KMS-11 (cell line): ENCODE results near the gene ANGPTL2.

Experiments used
- H2AFZ ChIP-seq: fragments of 200-600 bp; sonication (generic); 2 replicates; pipeline ENCODE4 v1.6.1; 2016; ENCODE audit warnings: antibody characterized with exemption, mixed run types, low read depth
- H3K27ac ChIP-seq: fragments of 200-600 bp; sonication (generic); 2 replicates; pipeline ENCODE4 v1.6.1; 2016; ENCODE audit warnings: mild to moderate bottlenecking, mixed run types
- H3K27me3 ChIP-seq: fragments of 200-600 bp; sonication (generic); 2 replicates; pipeline ENCODE4 v1.6.1; 2017; ENCODE audit warnings: mild to moderate bottlenecking, low read depth, mixed run types, moderate library complexity; ENCODE audit not compliant: insufficient read depth
- H3K36me3 ChIP-seq: fragments of 200-600 bp; sonication (generic); 2 replicates; pipeline ENCODE4 v1.6.1; 2017; ENCODE audit warnings: mild to moderate bottlenecking, mixed run types; ENCODE audit not compliant: insufficient read depth
- H3K4me1 ChIP-seq: fragments of 200-600 bp; sonication (generic); 2 replicates; pipeline ENCODE4 v1.6.1; 2016; ENCODE audit warnings: mild to moderate bottlenecking, low read depth, mixed run types; ENCODE audit not compliant: poor library complexity, severe bottlenecking
- H3K4me2 ChIP-seq: fragments of 200-600 bp; sonication (generic); 2 replicates; pipeline ENCODE4 v1.7.0; 2016; ENCODE audit warnings: mild to moderate bottlenecking, mixed run types
- H3K4me3 ChIP-seq: fragments of 200-600 bp; sonication (generic); IDR thresholded peaks from 2 replicates; pipeline ENCODE4 v1.6.1; 2017; ENCODE audit warnings: low read depth, low read length, mixed read lengths; ENCODE audit not compliant: insufficient read depth
- H3K79me2 ChIP-seq: fragments of 200-600 bp; sonication (generic); 2 replicates; pipeline ENCODE4 v1.6.1; 2016; ENCODE audit warnings: low read depth, mixed run types; ENCODE audit not compliant: insufficient read depth
- H3K9ac ChIP-seq: fragments of 200-600 bp; sonication (generic); 2 replicates; pipeline ENCODE4 v1.6.1; 2016; ENCODE audit warnings: mild to moderate bottlenecking, mixed run types
- H4K20me1 ChIP-seq: fragments of 200-600 bp; sonication (generic); 2 replicates; pipeline ENCODE4 v1.6.1; 2016; ENCODE audit warnings: mild to moderate bottlenecking, mixed run types; ENCODE audit not compliant: insufficient read depth
- TF ChIP-seq, protein P1 (sequence below): fragments of 200-600 bp; sonication (generic); conservative IDR thresholded peaks from 2 replicates; pipeline ENCODE4 v1.6.1; 2017; ENCODE audit warnings: low read depth, mild to moderate bottlenecking, antibody characterized with exemption, low read length, moderate library complexity, mixed read lengths

Gene ANGPTL2

DNA sequence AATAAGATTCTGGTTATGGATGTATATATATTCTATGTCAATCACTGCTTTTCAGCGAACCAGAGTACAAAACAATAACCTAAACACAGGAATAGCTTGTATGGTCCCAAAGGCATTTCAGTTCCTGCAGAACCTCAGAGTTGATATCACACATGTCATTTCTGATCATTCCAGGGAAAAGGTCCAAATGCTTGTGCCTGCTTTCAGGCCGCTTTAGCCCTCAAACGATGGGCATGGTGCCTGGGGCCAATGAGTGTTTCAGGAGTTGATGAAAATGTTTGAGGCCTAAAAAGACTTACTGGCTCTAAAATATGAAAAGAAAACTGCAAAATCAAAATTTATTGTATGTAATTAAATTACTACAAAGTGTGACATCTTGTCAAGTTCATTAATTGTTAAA is 22.8 kb downstream of the ANGPTL2 start:
- H4K20me1 ChIP-seq: no peaks in the 10 kb centered on the region
- no peaks in the 10 kb centered on the region for H3K27me3 ChIP-seq
- H3K4me1 ChIP-seq: no peaks in the 10 kb centered on the region
- H3K27ac ChIP-seq: no peak overlapping the region
- TF ChIP-seq, protein P1, sequence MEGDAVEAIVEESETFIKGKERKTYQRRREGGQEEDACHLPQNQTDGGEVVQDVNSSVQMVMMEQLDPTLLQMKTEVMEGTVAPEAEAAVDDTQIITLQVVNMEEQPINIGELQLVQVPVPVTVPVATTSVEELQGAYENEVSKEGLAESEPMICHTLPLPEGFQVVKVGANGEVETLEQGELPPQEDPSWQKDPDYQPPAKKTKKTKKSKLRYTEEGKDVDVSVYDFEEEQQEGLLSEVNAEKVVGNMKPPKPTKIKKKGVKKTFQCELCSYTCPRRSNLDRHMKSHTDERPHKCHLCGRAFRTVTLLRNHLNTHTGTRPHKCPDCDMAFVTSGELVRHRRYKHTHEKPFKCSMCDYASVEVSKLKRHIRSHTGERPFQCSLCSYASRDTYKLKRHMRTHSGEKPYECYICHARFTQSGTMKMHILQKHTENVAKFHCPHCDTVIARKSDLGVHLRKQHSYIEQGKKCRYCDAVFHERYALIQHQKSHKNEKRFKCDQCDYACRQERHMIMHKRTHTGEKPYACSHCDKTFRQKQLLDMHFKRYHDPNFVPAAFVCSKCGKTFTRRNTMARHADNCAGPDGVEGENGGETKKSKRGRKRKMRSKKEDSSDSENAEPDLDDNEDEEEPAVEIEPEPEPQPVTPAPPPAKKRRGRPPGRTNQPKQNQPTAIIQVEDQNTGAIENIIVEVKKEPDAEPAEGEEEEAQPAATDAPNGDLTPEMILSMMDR: no peak
- no peaks in the 10 kb centered on the region for H3K36me3 ChIP-seq
- H3K4me3 ChIP-seq: no peak overlapping the region
- no peak overlapping the region for H3K9ac ChIP-seq
- H3K79me2 ChIP-seq: no peaks in the 10 kb centered on the region
- no peak overlapping the region for H3K4me2 ChIP-seq
- H2AFZ ChIP-seq: no peak overlapping the region

DNA sequence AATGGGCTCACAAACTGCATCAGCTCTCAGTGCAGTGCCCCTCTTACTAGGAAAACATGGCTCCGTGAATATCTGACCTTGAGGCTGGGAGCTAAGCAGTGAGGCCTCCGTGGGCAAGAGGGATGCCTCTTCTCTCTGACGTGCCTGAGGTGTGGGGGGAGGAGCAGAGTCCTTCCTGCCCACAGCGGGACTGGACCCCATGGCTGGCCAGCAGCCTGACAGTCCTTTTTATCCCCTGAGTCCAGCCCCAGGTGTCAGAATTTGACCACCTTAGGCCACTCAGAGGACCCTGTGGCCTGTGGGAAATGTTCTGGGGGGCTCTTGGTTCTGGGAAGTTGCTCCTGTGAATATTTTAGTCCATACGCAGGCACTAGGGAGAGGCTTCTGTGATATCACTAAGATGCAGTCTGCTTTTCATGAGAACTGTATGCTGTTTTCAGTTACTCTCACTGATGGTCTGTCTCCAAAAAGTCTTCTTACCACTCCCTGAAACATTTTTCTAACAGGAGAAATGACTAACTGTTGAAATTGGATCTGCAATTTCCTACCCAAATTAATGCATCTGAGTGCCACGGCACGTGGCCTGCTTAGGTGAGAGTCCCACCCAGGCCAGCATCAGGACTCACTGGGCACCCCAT is 23.4 kb downstream of the ANGPTL2 start:
- Histone ChIP-seq H3K4me3 (no peak overlapping the region), H2AFZ (no peak overlapping the region), H3K27ac (no peak overlapping the region), H3K79me2 (no peaks in the 10 kb centered on the region), H3K27me3 (no peaks in the 10 kb centered on the region), H3K36me3 (no peaks in the 10 kb centered on the region), H3K4me1 (no peaks in the 10 kb centered on the region), H4K20me1 (no peaks in the 10 kb centered on the region), H3K4me2 (no peak overlapping the region), H3K9ac (no peak overlapping the region)
- TF ChIP-seq, protein P1: no peak

DNA sequence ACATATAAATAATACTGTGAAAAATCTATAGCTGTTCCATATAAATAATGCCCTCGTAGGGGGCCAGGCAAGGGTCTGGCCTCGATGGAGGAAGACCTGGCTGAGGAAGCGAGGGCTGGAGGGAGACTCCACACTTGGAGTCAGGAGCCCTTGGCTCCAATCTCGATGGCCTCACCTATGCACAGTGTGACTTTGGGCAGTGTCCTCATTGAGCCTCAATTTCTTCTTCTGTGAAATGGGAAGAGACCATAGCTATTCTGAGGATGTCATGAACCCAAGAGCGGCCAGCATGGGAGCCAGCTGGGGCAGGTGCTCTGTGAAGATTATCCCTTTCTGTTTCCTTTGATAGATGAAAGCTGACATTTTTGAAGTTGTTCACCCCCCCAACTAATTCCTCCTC is 24.8 kb downstream of the ANGPTL2 start:
- Histone ChIP-seq H3K36me3 (no peaks in the 10 kb centered on the region), H3K27me3 (no peaks in the 10 kb centered on the region), H3K4me1 (no peaks in the 10 kb centered on the region), H3K4me2 (no peak overlapping the region), H3K79me2 (no peaks in the 10 kb centered on the region), H4K20me1 (no peaks in the 10 kb centered on the region), H3K4me3 (no peak overlapping the region), H2AFZ (no peak overlapping the region), H3K9ac (no peak overlapping the region), H3K27ac (no peak overlapping the region)
- TF ChIP-seq, protein P1: no peak

DNA sequence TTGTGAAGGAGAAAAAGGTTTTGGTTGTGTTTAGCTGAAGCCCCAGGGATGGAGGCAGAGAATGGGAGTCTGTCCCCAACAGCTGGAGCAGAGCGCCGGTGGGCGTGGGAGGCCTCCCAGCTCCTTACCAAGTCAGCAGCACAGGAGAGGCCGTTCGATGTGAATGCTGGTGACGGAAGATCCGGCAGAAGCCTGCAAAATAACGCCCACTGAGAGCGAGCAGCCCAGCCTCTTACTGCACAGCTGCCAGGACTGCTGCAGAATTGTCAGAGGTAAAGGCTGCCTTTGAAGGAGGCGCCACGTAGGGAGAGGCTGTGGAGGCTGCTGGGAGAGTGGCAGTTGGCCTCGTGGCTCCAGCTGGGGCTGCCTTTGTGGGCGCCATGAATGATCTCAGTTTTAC is 26.2 kb downstream of the ANGPTL2 start:
- H3K36me3 ChIP-seq: no peaks in the 10 kb centered on the region
- no peak overlapping the region for H3K4me3 ChIP-seq
- no peaks in the 10 kb centered on the region for H4K20me1 ChIP-seq
- H3K4me1 ChIP-seq: no peaks in the 10 kb centered on the region
- TF ChIP-seq, protein P1: no peak
- no peaks in the 10 kb centered on the region for H3K79me2 ChIP-seq
- no peak overlapping the region for H2AFZ ChIP-seq
- H3K9ac ChIP-seq: no peak overlapping the region
- no peaks in the 10 kb centered on the region for H3K27me3 ChIP-seq
- no peak overlapping the region for H3K27ac ChIP-seq
- no peak overlapping the region for H3K4me2 ChIP-seq
